GM18907 (cell line): ENCODE data around the gene APOC3.

Source experiments
- ATAC-seq: cut with Tn5 transposase; IDR thresholded peaks from one replicate; pipeline ENCODE4 v1.9.1; 2021; ENCODE audit warnings: mild to moderate bottlenecking, moderate library complexity; ENCODE audit not compliant: unreplicated experiment

APOC3 gene

GRCh38 chr11:116829525-116830183 lies at the start of gene APOC3:
Gene APOC3 (plus strand): TSS chr11:116829907. CDS start chr11:116830583, 676 bp downstream.
- no peak for ATAC-seq

- ATAC-seq = no peak
Measured at GRCh38 chr11:116782728-116783127, 47.0 kb upstream of the APOC3 start.

GRCh38 chr11:116786326-116786725 lies 43.4 kb upstream of the APOC3 start:
- no peak for ATAC-seq

GRCh38 chr11:116786966-116787365 lies 42.7 kb upstream of the APOC3 start:
- no peak for ATAC-seq

- no peak for ATAC-seq
Measured at GRCh38 chr11:116787436-116787785, 42.3 kb upstream of the APOC3 start.

GRCh38 chr11:116787786-116788486 lies 41.8 kb upstream of the APOC3 start, which contains the start of gene ZPR1:
Gene ZPR1 (minus strand): TSS chr11:116788023. CDS start chr11:116787990, 33 bp downstream.
- ATAC-seq = peak; percentile 87

- ATAC-seq = no peak
Measured at GRCh38 chr11:116788534-116788933, 41.2 kb upstream of the APOC3 start.

GRCh38 chr11:116788975-116789374 lies 40.7 kb upstream of the APOC3 start:
- no peak for ATAC-seq

- ATAC-seq = no peak
Measured at GRCh38 chr11:116790167-116791001, 39.3 kb upstream of the APOC3 start.

- ATAC-seq = no peak
Measured at GRCh38 chr11:116791002-116791812, 38.5 kb upstream of the APOC3 start.

- ATAC-seq = no peak
Measured at GRCh38 chr11:116791813-116792143, 37.9 kb upstream of the APOC3 start, which contains the start of gene APOA5. Gene APOA5 (minus strand): TSS chr11:116791879. CDS start chr11:116791860, 19 bp downstream.

- no peak for ATAC-seq
Measured at GRCh38 chr11:116792144-116792868, 37.4 kb upstream of the APOC3 start.

GRCh38 chr11:116792869-116793771 lies 36.6 kb upstream of the APOC3 start:
- no peak for ATAC-seq

- ATAC-seq = no peak
Measured at GRCh38 chr11:116793772-116794097, 36.0 kb upstream of the APOC3 start.

- ATAC-seq = no peak
Measured at GRCh38 chr11:116794851-116795250, 34.9 kb upstream of the APOC3 start.

GRCh38 chr11:116796548-116796947 lies 33.2 kb upstream of the APOC3 start:
- no peak for ATAC-seq

- no peak for ATAC-seq
Measured at GRCh38 chr11:116797816-116798215, 31.9 kb upstream of the APOC3 start.

- ATAC-seq = no peak
Measured at GRCh38 chr11:116798368-116798767, 31.3 kb upstream of the APOC3 start.

GRCh38 chr11:116800610-116801009 lies 29.1 kb upstream of the APOC3 start:
- ATAC-seq = no peak
